Stimulated activated CD8-positive, alpha-beta memory T cell treated with anti-CD3 and anti-CD28 coated beads, Interleukin-4, amount 100 ng/mL, for 48 hours (primary cell): ENCODE data around the gene TNIK.

Experiments used
- DNase-seq: peaks from one replicate; pipeline ENCODE4 v3.0.0-alpha.2; 2020

TNIK gene

GRCh38 chr3:171416061-171416460 lies 44.1 kb downstream of the TNIK start:
- no peak for DNase-seq

- no peak for DNase-seq
Observed at GRCh38 chr3:171415070-171415469, 45.1 kb downstream of the TNIK start.

- no peak for DNase-seq
Observed at GRCh38 chr3:171412473-171412872, 47.7 kb downstream of the TNIK start.

GRCh38 chr3:171412054-171412453 lies 48.2 kb downstream of the TNIK start:
- DNase-seq = no peak

GRCh38 chr3:171410186-171410585 lies 50.0 kb downstream of the TNIK start:
- DNase-seq = no peak

GRCh38 chr3:171407759-171408158 lies 52.4 kb downstream of the TNIK start:
- no peak for DNase-seq

- DNase-seq = no peak
Observed at GRCh38 chr3:171404376-171404967, 55.7 kb downstream of the TNIK start.

GRCh38 chr3:171402281-171402680 lies 57.9 kb downstream of the TNIK start:
- no peak for DNase-seq

- DNase-seq = no peak
Observed at GRCh38 chr3:171401432-171401831, 58.8 kb downstream of the TNIK start.

GRCh38 chr3:171399842-171400241 lies 60.4 kb downstream of the TNIK start:
- DNase-seq = no peak

- no peak for DNase-seq
Observed at GRCh38 chr3:171398343-171398742, 61.9 kb downstream of the TNIK start.

GRCh38 chr3:171397089-171397488 lies 63.1 kb downstream of the TNIK start:
- DNase-seq = no peak

- DNase-seq = no peak
Observed at GRCh38 chr3:171396048-171396447, 64.2 kb downstream of the TNIK start.

- DNase-seq = no peak
Observed at GRCh38 chr3:171393032-171393744, 67.0 kb downstream of the TNIK start.

GRCh38 chr3:171391432-171391831 lies 68.8 kb downstream of the TNIK start:
- DNase-seq = no peak

GRCh38 chr3:171390051-171390941 lies 69.9 kb downstream of the TNIK start:
- DNase-seq = no peak

- DNase-seq = no peak
Observed at GRCh38 chr3:171389491-171389890, 70.7 kb downstream of the TNIK start.

GRCh38 chr3:171388527-171388926 lies 71.7 kb downstream of the TNIK start:
- DNase-seq = no peak

GRCh38 chr3:171387062-171387461 lies 73.1 kb downstream of the TNIK start:
- DNase-seq = no peak

- DNase-seq = no peak
Observed at GRCh38 chr3:171385086-171385485, 75.1 kb downstream of the TNIK start.

- DNase-seq = no peak
Observed at GRCh38 chr3:171384101-171384891, 75.9 kb downstream of the TNIK start.

- DNase-seq = no peak
Observed at GRCh38 chr3:171383206-171384018, 76.8 kb downstream of the TNIK start.
